Measurements from ENCODE around the gene CASTOR2. TPM values are rescaled to one million over a fixed set of nuclear protein-coding genes. Genes with fewer than 3 reads are reported as not detected.
"Not testable (repeated sequence)": the region's sequence is repeated elsewhere in the genome, so short reads cannot be mapped to it uniquely, and the experiment has no call there.

CASTOR2 gene
- total and polyA plus RNA-seq, 7 donors = 2.9 to 255 (median 131) TPM

- ATAC-seq (no peak), DNase-seq (peak in 1 of 2 donors; percentile 40)
- no peak overlapping the region for H3K4me3 ChIP-seq
- WGBS, 3 donors = 90 to 99% (median 95%) methylated on average over 8 of the region's 8 CpGs
- H3K4me1 ChIP-seq = no peaks in the 10 kb centered on the region
- H3K27me3 ChIP-seq (ENCODE audit: insufficient read depth in 3 of 3, low read length in 2 of 3) = no peaks in the 10 kb centered on the region
- H3K9me3 ChIP-seq = no peaks in the 10 kb centered on the region
- peaks cover 10 to 100% of the 10 kb centered on the region in 2 donors for H3K36me3 ChIP-seq (ENCODE audit: insufficient read depth in 1 of 2, low read depth in 1 of 2)
- no peak overlapping the region for H3K27ac ChIP-seq
- intact Hi-C loops (cut with DNase I) = no loop called here
- TF ChIP-seq CTCF (IDR thresholded peaks at IDR 0.05) = no peak
Observed at GRCh38 chr7:75064291-75064690, 99.8 kb downstream of the CASTOR2 start.

GRCh38 chr7:75064801-75065200 lies 100.3 kb downstream of the CASTOR2 start:
- no peak for TF ChIP-seq CTCF (IDR thresholded peaks at IDR 0.05)
- no peaks in the 10 kb centered on the region for H3K4me1 ChIP-seq
- intact Hi-C loops (cut with DNase I) = no loop called here
- H3K27me3 ChIP-seq (ENCODE audit: insufficient read depth in 3 of 3, low read length in 2 of 3) = no peaks in the 10 kb centered on the region
- H3K9me3 ChIP-seq = no peaks in the 10 kb centered on the region
- H3K27ac ChIP-seq = no peak overlapping the region
- H3K36me3 ChIP-seq (ENCODE audit: insufficient read depth in 1 of 2, low read depth in 1 of 2) = peaks cover 11 to 100% of the 10 kb centered on the region in 2 donors
- WGBS, 3 donors = 91 to 97% (median 95%) methylated on average over 8 of the region's 8 CpGs
- DNase-seq (peak in 1 of 2 donors; percentile 12), ATAC-seq (no peak)
- H3K4me3 ChIP-seq = no peak overlapping the region

GRCh38 chr7:75066521-75066920 lies 102.0 kb downstream of the CASTOR2 start:
- no peak overlapping the region for H3K4me3 ChIP-seq
- WGBS, 3 donors = 91 to 95% (median 95%) methylated on average over 9 of the region's 9 CpGs
- no peak for ATAC-seq
- no peak overlapping the region for H3K27ac ChIP-seq
- peaks cover 7 to 100% of the 10 kb centered on the region in 2 donors for H3K36me3 ChIP-seq (ENCODE audit: insufficient read depth in 1 of 2, low read depth in 1 of 2)
- intact Hi-C loops (cut with DNase I) = no loop called here
- H3K4me1 ChIP-seq = no peaks in the 10 kb centered on the region
- H3K9me3 ChIP-seq = no peaks in the 10 kb centered on the region
- peak in 1 of 2 donors; percentile 5 for DNase-seq
- no peaks in the 10 kb centered on the region for H3K27me3 ChIP-seq (ENCODE audit: insufficient read depth in 3 of 3, low read length in 2 of 3)
- TF ChIP-seq CTCF (IDR thresholded peaks at IDR 0.05) = no peak

DNA sequence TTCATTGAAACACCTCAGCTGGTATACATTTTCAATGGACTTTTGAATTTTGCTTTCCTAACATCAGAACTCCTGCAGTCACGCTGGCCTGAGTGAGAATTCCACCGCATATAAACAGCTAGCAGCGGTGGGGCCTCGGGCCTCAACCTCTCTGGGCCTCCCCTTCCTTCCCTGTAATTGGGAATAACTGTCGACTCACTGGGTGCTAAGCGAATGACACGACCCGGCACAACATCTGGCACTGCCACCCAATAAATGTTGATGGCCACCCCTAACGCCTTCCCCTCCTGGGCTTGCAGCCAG lies 108.4 kb downstream of the CASTOR2 start:
- Histone ChIP-seq H3K36me3 (ENCODE audit: insufficient read depth in 1 of 2, low read depth in 1 of 2) (peaks cover 3 to 43% of the 10 kb centered on the region in 2 donors), H3K27ac (peak overlapping the region; percentile 93), H3K4me1 (peaks cover 6% of the 10 kb centered on the region), H3K27me3 (ENCODE audit: insufficient read depth in 3 of 3, low read length in 2 of 3) (no peaks in the 10 kb centered on the region), H3K9me3 (no peaks in the 10 kb centered on the region), H3K4me3 (peak overlapping the region; percentile 81)
- WGBS, 3 donors = 4 to 5% (median 4%) methylated on average over 9 of the region's 9 CpGs
- no peak for DNase-seq
- peak; percentile 19 to 45 (median 28) for ATAC-seq
- no peak for TF ChIP-seq CTCF (IDR thresholded peaks at IDR 0.05)
- intact Hi-C loops (cut with DNase I) = no loop called here

DNA sequence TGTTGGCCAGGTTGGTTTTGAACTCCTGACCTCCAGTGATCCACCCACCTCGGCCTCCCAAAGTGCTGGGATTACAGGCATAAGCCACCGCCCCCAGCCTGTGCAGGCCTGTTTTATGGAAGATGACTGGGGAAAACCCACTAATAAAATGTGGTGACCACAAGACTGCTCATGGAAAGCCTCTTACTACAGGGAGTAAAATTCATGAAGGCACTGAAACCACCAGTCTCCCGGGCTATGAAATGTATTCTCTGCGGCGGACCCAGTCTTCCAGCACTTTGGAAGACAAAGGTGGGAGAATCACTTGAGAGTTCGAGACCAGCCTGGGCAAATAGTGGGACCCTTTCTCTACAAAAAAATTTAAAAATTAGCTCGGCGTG lies 109.7 kb downstream of the CASTOR2 start:
- 70 to 86% (median 81%) methylated on average over 4 to 6 of the region's 8 CpGs for WGBS, 3 donors
- intact Hi-C loops (cut with DNase I); ATAC-seq; H3K4me1 ChIP-seq; H3K27me3 ChIP-seq (ENCODE audit: insufficient read depth in 3 of 3, low read length in 2 of 3); H3K9me3 ChIP-seq: not testable (repeated sequence)
- peak in 1 of 2 donors; percentile 1 for DNase-seq
- Histone ChIP-seq H3K27ac (peak overlapping the region; percentile 93), H3K36me3 (ENCODE audit: insufficient read depth in 1 of 2, low read depth in 1 of 2) (peaks cover 3 to 30% of the 10 kb centered on the region in 2 donors), H3K4me3 (peak overlapping the region; percentile 81)

Other genes with a start within 250 kb of the CASTOR2 start
- gene NCF1, start 190.7 kb upstream of the CASTOR2 start, total RNA-seq = 1 to 10 TPM in 3 of 4 donors, under 1 TPM in 1; 0.50 to 2.1 (median 1.7) TPM
- gene NCF1, start 190.7 kb upstream of the CASTOR2 start, polyA plus RNA-seq = under 1 TPM; 0.35 to 0.51 (median 0.36) TPM
- gene GTF2IRD2, start 113.1 kb upstream of the CASTOR2 start, total RNA-seq = 10 to 100 TPM; 13.6 to 25.2 (median 18.5) TPM
- gene GTF2IRD2, start 113.1 kb upstream of the CASTOR2 start, polyA plus RNA-seq = 10 to 100 TPM in 2 of 3 donors, 1 to 10 TPM in 1; 8.7 to 20.7 (median 14.8) TPM
- 10 to 100 TPM; 67.7 to 77.1 (median 72.1) TPM for gene RCC1L, start 109.1 kb downstream of the CASTOR2 start, total RNA-seq
- gene RCC1L, start 109.1 kb downstream of the CASTOR2 start, polyA plus RNA-seq = 100 to 1,000 TPM in 1 of 3 donors, 10 to 100 TPM in 2; 52.3 to 123 (median 70.2) TPM
- 10 to 100 TPM; 26.7 to 50.1 (median 38.6) TPM for gene GTF2IRD2B, start 127.9 kb downstream of the CASTOR2 start, total RNA-seq
- 10 to 100 TPM; 11.1 to 16.2 (median 14.4) TPM for gene GTF2IRD2B, start 127.9 kb downstream of the CASTOR2 start, polyA plus RNA-seq

All from psoas muscle (tissue), 8 donors.